Dermis blood vessel endothelial cell (primary cell): Measurements from ENCODE around the gene TMEM121. TPM values are rescaled to one million over a fixed set of nuclear protein-coding genes. Genes with fewer than 3 reads are reported as not detected.
A peak's percentile ranks its signal among the peaks of the same experiment; 100 is the strongest.

Experiments
- DNase-seq: peaks from one replicate; pipeline ENCODE4 v3.0.0; 2010
- total RNA-seq: library from RNA; depleted of rRNA; stranded (reverse); fragments of >200 nt; gene quantifications from 2 replicates; pipeline ENCODE4 v1.2.3, GENCODE V29; 2014

TMEM121 gene
- total RNA-seq, result 4.6 and 11.7 TPM in 2 replicates

GRCh38 chr14:105525861-105526775 lies at the start of gene TMEM121:
TMEM121 (plus strand) TSS chr14:105526583; CDS start chr14:105528835, 2,252 bp downstream.
- no peak for DNase-seq

DNA sequence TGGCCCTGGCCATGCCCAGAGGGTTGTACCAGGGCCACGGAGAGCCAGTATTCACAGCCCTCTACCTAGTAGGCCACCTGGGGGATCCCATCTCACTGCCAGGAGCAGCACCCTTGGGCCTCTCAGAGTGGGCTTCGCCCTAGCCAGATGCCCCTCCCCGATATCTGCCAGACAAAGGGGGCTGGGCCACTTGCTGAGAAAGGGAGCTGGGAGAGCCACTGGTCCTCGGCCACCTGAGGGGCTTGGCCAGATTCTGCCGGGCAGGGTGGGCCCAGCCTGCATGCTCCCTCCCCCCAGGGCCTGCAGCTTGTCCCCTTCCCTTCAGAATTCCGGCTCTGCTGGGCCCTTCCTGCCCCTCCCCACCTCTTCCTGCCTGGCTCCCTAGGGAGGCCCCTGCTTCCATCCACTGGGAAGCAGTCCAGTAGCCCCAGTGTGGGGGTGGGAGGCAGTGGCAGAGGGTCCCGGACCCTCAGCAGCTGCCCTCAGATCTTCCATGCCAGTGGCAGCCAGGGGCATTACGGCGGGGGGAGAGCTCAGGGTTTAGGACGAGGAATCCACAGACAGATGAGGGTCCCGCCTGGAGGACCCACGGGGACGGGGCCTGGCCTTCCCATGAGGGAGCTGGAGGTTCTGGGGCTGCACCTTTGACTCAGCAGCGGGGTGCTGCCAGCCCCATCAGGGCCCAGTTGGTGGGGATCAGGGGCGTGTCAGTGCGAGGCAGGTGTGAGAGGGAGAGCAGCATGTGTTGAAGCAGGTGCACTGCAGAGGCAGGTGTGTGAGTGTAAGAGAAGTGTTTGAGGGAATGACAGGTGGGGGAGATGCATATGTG lies 49.3 kb upstream of the TMEM121 start:
- DNase-seq, result peak; percentile 44

DNA sequence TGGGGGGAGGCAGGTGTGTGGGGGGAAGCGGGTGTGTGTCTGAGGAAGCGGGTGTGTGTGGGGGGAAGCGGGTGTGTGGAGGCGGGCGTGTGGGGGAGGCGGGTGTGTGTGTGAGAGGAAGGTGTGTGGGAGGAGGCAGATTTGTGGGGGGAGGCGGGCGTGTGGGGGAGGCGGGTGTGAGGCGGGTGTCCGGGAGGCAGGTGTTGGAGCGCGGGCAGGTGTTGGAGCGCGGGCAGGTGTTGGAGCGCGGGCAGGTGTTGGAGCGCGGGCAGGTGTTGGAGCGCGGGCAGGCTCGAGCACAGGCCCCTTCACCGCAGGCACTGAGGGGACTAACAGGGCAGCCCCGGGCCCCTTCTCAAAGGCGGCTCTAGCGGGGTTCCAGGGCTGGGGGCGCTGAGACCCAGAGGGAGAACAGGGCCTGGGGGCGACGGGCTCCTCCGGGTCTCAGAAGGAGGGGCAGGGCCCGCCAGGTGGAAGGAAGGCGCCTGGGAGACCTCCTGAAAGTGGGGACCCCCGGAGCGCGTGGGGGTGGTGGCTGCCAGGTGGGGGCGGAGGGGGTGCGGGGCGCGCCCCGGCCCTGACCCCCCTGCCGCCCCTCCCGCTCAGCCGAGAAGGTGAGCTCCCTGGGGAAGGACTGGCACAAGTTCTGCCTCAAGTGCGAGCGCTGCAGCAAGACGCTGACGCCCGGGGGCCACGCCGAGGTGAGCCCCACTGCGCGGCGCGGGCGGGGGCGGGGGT lies 48.6 kb upstream of the TMEM121 start:
- peak; percentile 37 for DNase-seq

DNA sequence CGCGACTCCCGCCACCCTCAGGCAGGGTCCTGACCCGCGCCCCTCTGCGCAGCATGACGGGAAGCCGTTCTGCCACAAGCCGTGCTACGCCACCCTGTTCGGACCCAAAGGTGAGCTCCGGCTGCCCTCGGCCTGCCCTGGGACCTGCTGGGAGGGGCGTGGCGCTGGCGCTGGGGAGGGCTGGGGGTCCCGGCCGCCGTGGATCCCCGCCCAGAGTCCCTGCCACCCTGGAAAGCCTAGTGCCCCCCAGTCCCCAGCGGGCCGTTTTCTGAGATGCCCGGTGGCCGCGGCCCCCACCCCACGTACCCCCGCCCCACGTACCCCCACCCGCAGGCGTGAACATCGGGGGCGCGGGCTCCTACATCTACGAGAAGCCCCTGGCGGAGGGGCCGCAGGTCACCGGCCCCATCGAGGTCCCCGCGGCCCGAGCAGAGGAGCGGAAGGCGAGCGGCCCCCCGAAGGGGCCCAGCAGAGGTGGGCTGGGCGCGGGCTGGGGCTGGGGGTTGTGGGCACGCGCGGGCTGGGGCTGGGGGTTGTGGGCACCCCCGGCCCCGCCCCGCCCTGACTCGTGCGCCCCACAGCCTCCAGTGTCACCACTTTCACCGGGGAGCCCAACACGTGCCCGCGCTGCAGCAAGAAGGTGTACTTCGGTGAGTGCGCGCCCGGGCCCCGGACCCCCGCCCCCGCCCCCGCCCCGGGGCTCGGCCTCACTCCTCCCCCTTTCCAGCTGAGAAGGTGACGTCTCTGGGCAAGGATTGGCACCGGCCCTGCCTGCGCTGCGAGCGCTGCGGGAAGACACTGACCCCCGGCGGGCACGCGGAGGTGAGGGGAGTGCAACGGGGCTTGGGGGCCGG lies 47.8 kb upstream of the TMEM121 start:
- DNase-seq, result no peak

DNA sequence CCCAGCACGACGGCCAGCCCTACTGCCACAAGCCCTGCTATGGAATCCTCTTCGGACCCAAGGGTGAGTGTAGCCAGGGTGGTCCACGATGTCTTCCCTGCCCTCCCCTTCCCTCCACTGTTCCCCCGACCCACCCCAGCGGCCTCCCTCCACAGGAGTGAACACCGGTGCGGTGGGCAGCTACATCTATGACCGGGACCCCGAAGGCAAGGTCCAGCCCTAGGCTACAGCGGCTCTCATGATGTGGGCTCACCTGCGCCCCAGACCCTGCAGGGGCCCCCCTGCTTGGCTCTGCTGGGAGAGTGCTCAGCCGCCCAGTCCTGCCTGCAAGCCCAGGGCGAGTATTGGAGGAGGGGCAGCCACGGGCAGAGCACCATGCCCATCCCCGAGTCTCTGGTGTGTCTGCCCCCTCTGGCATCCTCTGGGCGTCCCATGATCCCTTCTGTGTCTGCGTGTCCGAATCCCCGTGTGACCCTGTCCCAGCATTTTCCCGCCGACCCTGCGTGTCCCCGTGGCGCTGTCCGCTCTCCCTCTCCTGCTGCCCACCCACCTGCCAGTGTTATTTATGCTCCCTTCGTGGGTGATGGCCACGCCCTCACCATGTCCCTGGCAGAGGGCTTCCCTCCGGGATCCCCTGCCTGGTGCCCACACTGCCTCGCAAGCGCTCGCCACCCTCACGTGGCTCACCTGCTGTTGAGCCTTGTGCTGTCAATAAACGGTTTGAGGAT lies 46.8 kb upstream of the TMEM121 start:
- no peak for DNase-seq

DNA sequence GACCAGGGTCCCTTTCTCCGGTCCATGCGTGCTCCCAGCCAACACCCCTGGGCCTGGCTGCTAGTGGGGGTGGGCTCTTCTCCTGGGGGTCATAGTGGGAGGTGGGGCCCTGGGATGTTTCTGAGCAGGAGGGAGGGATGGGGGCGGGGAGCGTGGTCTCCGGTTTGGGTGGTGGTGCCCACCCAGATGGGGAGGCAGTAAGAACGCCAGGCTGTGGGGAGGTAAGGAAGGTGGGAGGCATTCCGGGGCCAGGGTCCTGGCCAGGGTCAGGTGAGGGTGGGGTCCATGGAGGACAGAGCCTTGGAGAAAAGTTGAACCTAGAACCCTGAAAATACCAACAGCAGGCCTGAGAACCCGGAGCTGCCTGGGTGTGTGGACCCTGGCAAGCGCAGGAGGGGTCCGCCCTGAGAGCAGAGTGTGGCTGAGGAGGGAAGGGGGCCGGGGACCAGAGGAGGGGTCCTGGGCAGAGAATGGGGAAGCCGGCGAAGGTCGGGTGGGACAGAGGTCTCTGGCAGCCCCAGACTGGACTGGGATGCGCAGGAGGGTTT lies 46.1 kb upstream of the TMEM121 start:
- no peak for DNase-seq

DNA sequence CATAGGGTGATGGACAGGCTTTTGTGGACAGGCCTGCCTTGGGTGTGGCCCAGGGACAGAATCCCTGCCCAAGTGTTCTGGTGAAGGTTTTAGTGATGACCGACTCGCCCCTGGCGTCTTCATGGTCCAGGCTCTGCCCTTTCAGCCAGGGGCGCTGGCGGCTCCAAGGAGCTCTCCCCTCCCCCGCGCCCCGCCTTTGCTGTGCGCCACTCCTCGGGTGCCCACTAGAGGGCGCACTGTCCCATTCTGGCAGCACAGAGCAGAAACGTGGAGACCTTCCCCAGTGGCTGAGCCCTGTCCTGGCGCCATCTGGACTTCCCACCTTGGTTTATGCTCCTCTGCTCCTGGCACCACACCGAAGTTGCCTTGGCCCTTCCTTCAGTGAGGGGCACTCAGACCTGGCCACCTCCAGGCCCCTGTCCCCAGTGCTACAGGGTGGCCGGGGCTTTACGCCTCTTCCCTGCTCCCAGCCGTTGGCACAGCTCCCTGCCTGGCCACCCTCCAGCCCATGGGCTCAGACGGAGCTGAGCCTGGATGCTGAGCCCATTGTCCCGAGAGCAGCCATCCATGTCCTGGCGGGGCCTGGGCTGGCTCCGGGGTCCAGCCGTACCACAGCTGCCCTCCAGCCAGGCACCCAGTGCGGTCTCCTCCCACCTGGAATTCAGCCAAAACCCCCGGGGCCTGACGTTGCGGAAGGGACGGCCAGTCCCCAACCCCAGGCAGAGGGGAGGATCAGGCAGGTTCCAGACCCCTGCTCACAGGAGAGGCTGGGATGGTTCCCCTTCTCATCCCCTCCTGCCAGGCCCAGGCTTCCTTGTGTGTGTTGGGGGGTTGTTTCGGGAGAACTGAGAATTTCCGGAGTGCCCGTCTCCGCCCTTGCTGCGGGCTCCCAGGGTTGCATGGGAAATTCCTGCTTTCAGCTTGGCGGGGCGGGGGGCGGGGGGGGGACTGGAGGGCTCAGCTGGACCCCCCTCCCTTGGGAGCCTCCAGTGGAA lies 45.3 kb upstream of the TMEM121 start:
- DNase-seq, result peak; percentile 95

- peak; percentile 99 for DNase-seq
Observed at GRCh38 chr14:105481886-105482457, 44.4 kb upstream of the TMEM121 start.

- DNase-seq, result no peak
Observed at GRCh38 chr14:105482486-105483110, 43.8 kb upstream of the TMEM121 start.

DNA sequence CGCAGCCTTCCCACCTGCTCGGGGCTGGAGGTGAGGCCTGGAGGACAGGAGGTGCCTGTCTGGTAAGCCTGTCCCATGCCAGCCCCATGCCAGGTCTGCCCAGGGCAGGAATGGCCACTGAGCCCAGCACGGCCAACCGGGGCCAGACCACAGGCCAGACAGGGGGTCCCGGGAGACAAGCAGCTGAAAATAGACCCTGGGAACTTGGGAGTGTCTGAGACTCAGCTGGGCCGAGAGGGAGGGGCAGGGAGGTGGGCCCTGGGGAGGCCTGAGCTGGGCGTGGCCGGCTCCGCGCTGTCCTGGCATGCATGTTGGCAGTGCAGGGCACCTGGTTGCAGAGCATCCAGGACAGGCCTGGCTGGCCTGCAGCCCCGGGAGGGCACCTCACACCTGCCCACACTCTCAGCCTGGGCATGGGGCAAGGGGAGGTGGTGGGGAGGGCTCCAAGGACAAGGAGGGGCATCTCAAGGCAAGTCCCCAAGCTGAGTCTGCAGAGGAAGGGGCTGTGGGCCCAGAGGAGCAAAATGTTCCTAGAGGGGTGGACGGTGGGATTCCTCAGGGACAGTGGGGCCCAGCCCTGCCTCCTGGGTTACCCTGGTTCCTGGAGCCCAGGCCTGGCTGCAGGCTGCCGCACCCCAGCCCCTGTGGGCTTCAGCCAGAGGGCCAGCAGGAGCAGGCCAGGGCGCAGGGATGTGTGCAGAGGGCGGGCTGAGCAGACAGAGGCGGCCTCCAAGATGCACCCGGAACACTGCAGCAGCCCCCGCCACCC lies 42.9 kb upstream of the TMEM121 start:
- no peak for DNase-seq

- DNase-seq, result peak; percentile 64
Observed at GRCh38 chr14:105484069-105484996, 42.0 kb upstream of the TMEM121 start.

GRCh38 chr14:105484997-105485393 lies 41.4 kb upstream of the TMEM121 start:
- no peak for DNase-seq

GRCh38 chr14:105485739-105486162 lies 40.6 kb upstream of the TMEM121 start:
- peak; percentile 65 for DNase-seq

DNA sequence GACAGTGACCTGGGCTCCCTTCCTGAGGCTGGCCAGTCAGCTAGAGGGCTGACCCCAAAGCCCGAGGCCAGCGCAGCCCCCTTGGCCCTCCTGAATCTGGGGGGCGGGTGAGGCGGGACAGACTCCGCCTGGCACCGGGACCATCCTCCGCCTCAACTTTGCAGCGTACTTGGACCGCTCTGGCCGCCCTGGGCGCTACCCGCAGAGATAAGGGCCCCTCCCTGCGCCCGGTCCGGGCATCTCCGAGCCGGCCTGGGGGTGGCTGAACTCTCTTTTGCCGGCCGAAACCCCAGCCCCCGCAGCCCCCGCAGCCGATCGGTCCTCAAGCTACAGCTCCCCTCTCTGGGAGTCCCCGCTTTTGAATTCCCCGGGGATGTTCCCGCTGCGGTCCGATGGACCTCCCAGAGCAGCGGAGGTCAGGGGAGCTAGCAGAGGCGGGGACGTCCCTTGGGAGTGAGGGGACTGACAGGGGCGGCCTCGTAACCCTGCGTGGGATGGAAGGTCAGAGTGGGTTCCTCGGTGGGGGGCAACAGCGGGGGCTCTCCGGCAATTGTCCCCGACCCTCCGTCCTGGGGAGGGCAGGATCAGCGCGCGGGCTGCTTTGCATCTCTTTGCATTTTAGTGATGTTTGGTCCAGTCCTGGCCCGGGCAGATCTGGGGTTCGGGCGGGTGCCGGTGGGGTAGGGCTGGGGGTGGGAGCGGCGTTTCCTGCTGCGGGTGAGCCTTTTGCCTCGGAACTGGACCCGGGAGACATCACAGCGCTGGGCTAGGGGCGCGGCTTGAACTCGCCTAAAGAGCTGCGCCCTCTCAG lies 40.0 kb upstream of the TMEM121 start, which contains the start of gene CRIP1:
Gene CRIP1 (plus strand): TSS at position 724 of the 811 bp plus-strand sequence. CDS start 374 bp downstream, outside the sequence.
- no peak for DNase-seq

- no peak for DNase-seq
Observed at GRCh38 chr14:105486974-105487448, 39.4 kb upstream of the TMEM121 start.
